ENCODE measurements around the gene CMSS1. TPM values are rescaled to one million over a fixed set of nuclear protein-coding genes. Genes with fewer than 3 reads are reported as not detected.

CMSS1 gene
- total RNA-seq, 1 experiment from 2014 or later: 86.3 TPM

- in situ Hi-C loops (cut with HindIII; ENCODE audit: low pct_unique_long_range_greater_than_20kb, low sequenced_read_pairs): no loop called here
- Histone ChIP-seq H3K27me3 (ENCODE audit: control insufficient read depth, insufficient read depth, low read length) (no peaks in the 10 kb centered on the region), H3K4me1 (ENCODE audit: control insufficient read depth, insufficient read depth, low read length) (no peaks in the 10 kb centered on the region), H3K36me3 (ENCODE audit: control insufficient read depth, insufficient read depth, low read length) (no peaks in the 10 kb centered on the region), H3K9me3 (ENCODE audit: control insufficient read depth, insufficient read depth, low read depth, low read length) (no peaks in the 10 kb centered on the region), H3K4me3 (ENCODE audit: low read depth in 2 of 2, low read length in 2 of 2) (no peak overlapping the region), H3K27ac (ENCODE audit: low read length) (no peak overlapping the region)
- CTCF ChIA-PET: no interaction called here
- ATAC-seq: no peak
- no TSS peak for BruUV-seq (replicated peaks)
- intact Hi-C loops (cut with micrococcal nuclease; ENCODE audit: unreplicated experiment): no loop called here
- DNase-seq (ENCODE audit: low read depth, low spot score): no peak
- POLR2A ChIA-PET: interaction anchor here (0.7 kb wide), 1 partner anchor 27 kb away, joined by 3 read pairs; no protein-coding TSS in a partner anchor
- TF ChIP-seq CTCF (IDR thresholded peaks at IDR 0.05) (no peak), POLR2AphosphoS5 (IDR thresholded peaks at IDR 0.05; ENCODE audit: low read depth, low read length) (no peak), SIN3A (IDR thresholded peaks at IDR 0.05; ENCODE audit: borderline replicate concordance, insufficient read depth, low read depth, low read length) (no peak), REST (IDR thresholded peaks at IDR 0.05; ENCODE audit: insufficient read depth in 1 of 2, low read depth in 2 of 2, low read length in 1 of 2) (no peak), TCF7L2 (IDR thresholded peaks at IDR 0.05; ENCODE audit: low read depth, low read length) (no peak)
Observed at GRCh38 chr3:99855900-99856299, 38.2 kb downstream of the CMSS1 start.

GRCh38 chr3:99856437-99857220 lies 39.0 kb downstream of the CMSS1 start:
- DNase-seq (ENCODE audit: low read depth, low spot score) (no peak), ATAC-seq (no peak)
- no peak overlapping the region for H3K27ac ChIP-seq (ENCODE audit: low read length)
- no peaks in the 10 kb centered on the region for H3K27me3 ChIP-seq (ENCODE audit: control insufficient read depth, insufficient read depth, low read length)
- H3K4me3 ChIP-seq (ENCODE audit: low read depth in 2 of 2, low read length in 2 of 2): no peak overlapping the region
- TF ChIP-seq TCF7L2 (IDR thresholded peaks at IDR 0.05; ENCODE audit: low read depth, low read length) (no peak), CTCF (IDR thresholded peaks at IDR 0.05) (no peak), SIN3A (IDR thresholded peaks at IDR 0.05; ENCODE audit: borderline replicate concordance, insufficient read depth, low read depth, low read length) (no peak), POLR2AphosphoS5 (IDR thresholded peaks at IDR 0.05; ENCODE audit: low read depth, low read length) (no peak), REST (IDR thresholded peaks at IDR 0.05; ENCODE audit: insufficient read depth in 1 of 2, low read depth in 2 of 2, low read length in 1 of 2) (no peak)
- no TSS peak for BruUV-seq (replicated peaks)
- no peaks in the 10 kb centered on the region for H3K36me3 ChIP-seq (ENCODE audit: control insufficient read depth, insufficient read depth, low read length)
- POLR2A ChIA-PET: interaction anchor here (0.7 kb wide), 1 partner anchor 28 kb away, joined by 3 read pairs; no protein-coding TSS in a partner anchor
- no peaks in the 10 kb centered on the region for H3K4me1 ChIP-seq (ENCODE audit: control insufficient read depth, insufficient read depth, low read length)
- intact Hi-C loops (cut with micrococcal nuclease; ENCODE audit: unreplicated experiment) (no loop called here), in situ Hi-C loops (cut with HindIII; ENCODE audit: low pct_unique_long_range_greater_than_20kb, low sequenced_read_pairs) (no loop called here)
- CTCF ChIA-PET: no interaction called here
- no peaks in the 10 kb centered on the region for H3K9me3 ChIP-seq (ENCODE audit: control insufficient read depth, insufficient read depth, low read depth, low read length)
